Upper lobe of left lung (tissue), 4 donors: ENCODE data around the gene ANKRD10.
A peak's percentile ranks its signal among the peaks of the same experiment; 100 is the strongest.

Experiments used
- CTCF ChIP-seq, 6 experiments: fragments of 450-650 bp in 4 of 6; fragments of 200-600 bp in 2 of 6; sonication (generic) in 2 of 6; IDR thresholded peaks; one replicate each; pipeline ENCODE4 v1.5.1; 2016 to 2019; ENCODE audit warnings: antibody characterized with exemption in 6 of 6
- EP300 ChIP-seq, 4 donors: sonication (generic); formaldehyde crosslinking; IDR thresholded peaks; one replicate each; pipeline ENCODE4 v1.5.1; 2017; ENCODE audit warnings: antibody characterized with exemption in 4 of 4, control low read depth in 2 of 4
- POLR2A ChIP-seq, 4 donors: fragments of 450-650 bp; IDR thresholded peaks; one replicate each; pipeline ENCODE4 v1.5.1; 2016 to 2017; ENCODE audit warnings: antibody characterized with exemption in 4 of 4, mild to moderate bottlenecking in 2 of 4
- POLR2AphosphoS5 ChIP-seq, 2 donors: sonication (generic); formaldehyde crosslinking; IDR thresholded peaks; one replicate each; pipeline ENCODE4 v1.5.1; 2017; ENCODE audit warnings: antibody characterized with exemption in 2 of 2

GRCh38 chr13:110944121-110944967, 29.5 kb upstream of the ANKRD10 start:
- TF ChIP-seq POLR2A (IDR thresholded peaks at IDR 0.05) (no peak), CTCF (IDR thresholded peaks at IDR 0.05) (peak in 4 of 6 experiments; percentile 29 to 56 (median 44)), EP300 (IDR thresholded peaks at IDR 0.05) (no peak), POLR2AphosphoS5 (IDR thresholded peaks at IDR 0.05) (no peak)
